IMR-90 (cell line): ENCODE measurements around the gene MEIS2. TPM values are rescaled to one million over a fixed set of nuclear protein-coding genes. Genes with fewer than 3 reads are reported as not detected.

Experiments used
- ATAC-seq: fragments of 200-7000 bp; cut with Tn5 transposase; 2 replicates; pipeline ENCODE4 v1.9.1; 2020; ENCODE audit warnings: low read depth, mild to moderate bottlenecking, moderate library complexity
- BruUV-seq: library from RNA; stranded (reverse); fragments of 400-500 nt; replicated peaks from 2 replicates; lab custom pipeline; 2021; lab: Mats Ljungman, UMichigan
- CTCF ChIA-PET: fragments of 300-600 bp; formaldehyde crosslinking; extraction: SDS; loops from one replicate; lab custom pipeline; 2021; ENCODE audit warnings: antibody characterized with exemption; lab: Yijun Ruan, JAX
- POLR2A ChIA-PET: fragments of 300-600 bp; sonication (Branson Sonifier 250); formaldehyde crosslinking; loops from one replicate; lab custom pipeline; 2022; ENCODE audit warnings: antibody characterized with exemption; ENCODE audit not compliant: unreplicated experiment; lab: Charles Lee
- DNase-seq: peaks from one replicate; pipeline ENCODE4 v3.0.0; 2013
- H2AFZ ChIP-seq: replicated peaks from 2 replicates; pipeline ENCODE3; 2013; ENCODE audit warnings: low read length, mild to moderate bottlenecking; ENCODE audit not compliant: poor library complexity
- H2AK5ac ChIP-seq: 2 replicates; pipeline ENCODE4 v1.6.1; 2013; ENCODE audit warnings: low read depth, low read length, inconsistent platforms
- H2AK9ac ChIP-seq: replicated peaks from 2 replicates; pipeline ENCODE3; 2013; ENCODE audit warnings: mild to moderate bottlenecking, low read depth, low read length, moderate library complexity; ENCODE audit not compliant: poor library complexity
- H2BK120ac ChIP-seq: 2 replicates; pipeline ENCODE4 v1.6.1; 2013; ENCODE audit warnings: low read depth, low read length, inconsistent platforms
- H2BK15ac ChIP-seq: 3 replicates; pipeline ENCODE4 v1.6.1; 2013; ENCODE audit warnings: low read depth, low read length, inconsistent platforms
- H2BK20ac ChIP-seq: 2 replicates; pipeline ENCODE4 v1.6.1; 2013; ENCODE audit warnings: low read depth, mild to moderate bottlenecking, inconsistent platforms, low read length, moderate library complexity
- H2BK5ac ChIP-seq: 2 replicates; pipeline ENCODE4 v1.6.1; 2013; ENCODE audit warnings: mild to moderate bottlenecking, low read depth, low read length, inconsistent platforms; ENCODE audit not compliant: poor library complexity, severe bottlenecking
- H3K14ac ChIP-seq: replicated peaks from 2 replicates; pipeline ENCODE4 v1.6.1; 2013; ENCODE audit warnings: low read depth, low read length, inconsistent platforms
- H3K18ac ChIP-seq: 2 replicates; pipeline ENCODE4 v1.6.1; 2013; ENCODE audit warnings: low read depth, low read length, control low read depth
- H3K23ac ChIP-seq: 2 replicates; pipeline ENCODE4 v1.6.1; 2013; ENCODE audit warnings: low read depth, low read length, inconsistent platforms
- H3K27ac ChIP-seq: 2 replicates; pipeline ENCODE4 v1.5.1; 2013; ENCODE audit warnings: mild to moderate bottlenecking, control low read depth, low read length; ENCODE audit not compliant: insufficient read depth
- H3K27me3 ChIP-seq: 2 replicates; pipeline ENCODE4 v1.6.1; 2013; ENCODE audit warnings: low read length; ENCODE audit not compliant: control insufficient read depth, insufficient read depth
- H3K36me3 ChIP-seq: 2 replicates; pipeline ENCODE4 v1.6.1; 2013; ENCODE audit warnings: low read length, mixed read lengths; ENCODE audit not compliant: control insufficient read depth, insufficient read depth
- H3K4ac ChIP-seq: 2 replicates; pipeline ENCODE4 v1.6.1; 2013; ENCODE audit warnings: low read depth, low read length, inconsistent platforms
- H3K4me1 ChIP-seq: 2 replicates; pipeline ENCODE4 v1.6.1; 2013; ENCODE audit warnings: low read length, mixed read lengths; ENCODE audit not compliant: control insufficient read depth, insufficient read depth
- H3K4me2 ChIP-seq: 2 replicates; pipeline ENCODE4 v1.6.1; 2013; ENCODE audit warnings: low read depth, mild to moderate bottlenecking, control low read depth, low read length, moderate library complexity
- H3K4me3 ChIP-seq: 2 replicates; pipeline ENCODE4 v1.5.1; 2013; ENCODE audit warnings: low read depth, mild to moderate bottlenecking, control low read depth, low read length, moderate library complexity; ENCODE audit not compliant: insufficient read depth
- H3K56ac ChIP-seq: 2 replicates; pipeline ENCODE4 v1.6.1; 2013; ENCODE audit warnings: low read length, inconsistent platforms; ENCODE audit not compliant: insufficient read depth; ENCODE audit errors: extremely low read depth
- H3K79me1 ChIP-seq, 2 experiments: 2 replicates each; pipeline ENCODE4 v1.6.1; 2013; ENCODE audit warnings: low read length in 2 of 2, inconsistent platforms in 1 of 2, low read depth in 1 of 2
- H3K9ac ChIP-seq: 2 replicates; pipeline ENCODE4 v1.6.1; 2013; ENCODE audit warnings: low read depth, low read length, control low read depth
- H3K9me1 ChIP-seq: 2 replicates; pipeline ENCODE4 v1.6.1; 2013; ENCODE audit warnings: low read length, inconsistent platforms; ENCODE audit not compliant: insufficient read depth
- H3K9me3 ChIP-seq: 2 replicates; pipeline ENCODE4 v1.6.1; 2013; ENCODE audit warnings: low read length; ENCODE audit not compliant: control insufficient read depth, insufficient read depth
- H4K20me1 ChIP-seq: 2 replicates; pipeline ENCODE4 v1.6.1; 2013; ENCODE audit warnings: low read length, inconsistent platforms; ENCODE audit not compliant: insufficient read depth
- H4K5ac ChIP-seq: 2 replicates; pipeline ENCODE4 v1.6.1; 2013; ENCODE audit warnings: mild to moderate bottlenecking, low read depth, low read length, control low read depth
- H4K8ac ChIP-seq, 2 experiments: 2 replicates each; pipeline ENCODE4 v1.6.1; 2013; ENCODE audit warnings: low read depth in 2 of 2, low read length in 2 of 2, control low read depth in 1 of 2, inconsistent platforms in 1 of 2
- H4K91ac ChIP-seq: 2 replicates; pipeline ENCODE4 v1.6.1; 2013; ENCODE audit warnings: low read depth, low read length, inconsistent platforms; ENCODE audit not compliant: insufficient read depth
- BHLHE40 ChIP-seq: fragments of 150-350 bp; IDR thresholded peaks from 2 replicates; pipeline ENCODE4 v1.6.1; 2016; ENCODE audit warnings: mild to moderate bottlenecking, low read depth, low read length
- CEBPB ChIP-seq: IDR thresholded peaks from 2 replicates; pipeline ENCODE4 v1.6.1; 2012; ENCODE audit warnings: low read depth, low read length, improper control_type of control experiment
- CHD1 ChIP-seq: IDR thresholded peaks from 2 replicates; pipeline ENCODE4 v1.6.1; 2012; ENCODE audit warnings: low read depth, low read length, improper control_type of control experiment
- ELK1 ChIP-seq: fragments of 150-350 bp; IDR thresholded peaks from 2 replicates; pipeline ENCODE4 v1.6.1; 2016; ENCODE audit warnings: low read depth, mild to moderate bottlenecking, low read length, moderate library complexity, borderline replicate concordance
- FOS ChIP-seq: fragments of 150-350 bp; IDR thresholded peaks from 2 replicates; pipeline ENCODE4 v1.6.1; 2016; ENCODE audit warnings: low read depth, low read length
- MAFK ChIP-seq: IDR thresholded peaks from 2 replicates; pipeline ENCODE4 v1.6.1; 2012; ENCODE audit warnings: low read depth, low read length, improper control_type of control experiment
- MAZ ChIP-seq: IDR thresholded peaks from 2 replicates; pipeline ENCODE4 v1.6.1; 2012; ENCODE audit warnings: low read depth, mild to moderate bottlenecking, low read length, improper control_type of control experiment, moderate library complexity, borderline replicate concordance
- MXI1 ChIP-seq: IDR thresholded peaks from 2 replicates; pipeline ENCODE4 v1.6.1; 2012; ENCODE audit warnings: low read depth, mild to moderate bottlenecking, low read length, moderate library complexity, borderline replicate concordance
- NFE2L2 ChIP-seq: fragments of 150-350 bp; IDR thresholded peaks from 2 replicates; pipeline ENCODE4 v1.6.1; 2016; ENCODE audit warnings: low read depth, mild to moderate bottlenecking, low read length
- POLR2A ChIP-seq: IDR thresholded peaks from 2 replicates; pipeline ENCODE4 v1.6.1; 2012; ENCODE audit warnings: mild to moderate bottlenecking, low read depth, low read length
- RAD21 ChIP-seq: IDR thresholded peaks from 2 replicates; pipeline ENCODE4 v1.6.1; 2012; ENCODE audit warnings: low read length, improper control_type of control experiment
- RCOR1 ChIP-seq: IDR thresholded peaks from 2 replicates; pipeline ENCODE4 v1.6.1; 2012; ENCODE audit warnings: mild to moderate bottlenecking, low read length, improper control_type of control experiment; ENCODE audit not compliant: insufficient replicate concordance
- RFX5 ChIP-seq: IDR thresholded peaks from 2 replicates; pipeline ENCODE4 v1.8.0; 2012; ENCODE audit warnings: low read depth, mild to moderate bottlenecking, low read length, moderate library complexity
- SMC3 ChIP-seq: fragments of 150-350 bp; IDR thresholded peaks from 2 replicates; pipeline ENCODE4 v1.6.1; 2016; ENCODE audit warnings: low read depth, mild to moderate bottlenecking, antibody characterized with exemption, low read length, moderate library complexity
- WGBS, 2 experiments: methylation state at CpG; one replicate each; pipeline versions ENCODE4 v1.1.5 to v1.1.7; 2013; ENCODE audit warnings: missing lambda C conversion rate in 2 of 2; ENCODE audit not compliant: insufficient read length in 1 of 2; ENCODE audit errors: extremely low coverage in 2 of 2; 5-methylcytosine and 5-hydroxymethylcytosine counted together
- dilution Hi-C: fragments of 300-500 bp; cut with HindIII; formaldehyde crosslinking; loops from one replicate; pipeline ENCODE4 v1.14.3; 2018; ENCODE audit warnings: low sequenced_read_pairs; ENCODE audit not compliant: unreplicated experiment
- in situ Hi-C: fragments of 300-500 bp; cut with MboI; formaldehyde crosslinking; loops from 3 replicates; pipeline ENCODE4 v1.14.3; 2019; ENCODE audit warnings: low sequenced_read_pairs, inconsistent platforms, mixed read lengths
- intact Hi-C: fragments of 100-400 bp; cut with micrococcal nuclease; formaldehyde crosslinking; loops from 2 replicates; pipeline ENCODE4 v1.10.0; 2022
- polyA plus RNA-seq, 3 experiments: library from polyadenylated mRNA; depleted of rRNA; stranded (reverse); fragments of >200 nt; gene quantifications; 2 replicates each; pipeline ENCODE4 v1.2.3, GENCODE V29; 2012; ENCODE audit warnings: low replicate concordance in 1 of 3
- total RNA-seq: library from RNA; depleted of rRNA; stranded (reverse); fragments of >200 nt; gene quantifications from 2 replicates; pipeline ENCODE4 v1.2.3, GENCODE V29; 2012
- TF ChIP-seq, protein P1 (sequence below): fragments of 150-350 bp; IDR thresholded peaks from 2 replicates; pipeline ENCODE4 v1.6.1; 2017; ENCODE audit warnings: mild to moderate bottlenecking, antibody characterized with exemption, low read length, low read depth
- TF ChIP-seq, protein P2 (sequence below): conservative IDR thresholded peaks from 2 replicates; pipeline ENCODE4 v1.5.1; 2012; ENCODE audit warnings: mild to moderate bottlenecking, low read depth, low read length, improper control_type of control experiment

The MEIS2 gene
- total and polyA plus RNA-seq, 2 of the 4 experiments (the other 2 are of a cell fraction), result 70.1 to 71.3 TPM

GRCh38 chr15:37117030-37117429 lies 16.7 kb upstream of the MEIS2 start:
- H3K9me1 ChIP-seq, result peaks cover 3% of the 10 kb centered on the region; the same call in 1 of the 2 replicates
- H3K14ac ChIP-seq, result no peak overlapping the region
- H3K56ac ChIP-seq, result no peak overlapping the region
- H4K91ac ChIP-seq, result no peak overlapping the region
- peak overlapping the region; percentile 72 for H2BK5ac ChIP-seq
- peak overlapping the region; percentile 32; the same call in 1 of the 2 replicates for H4K5ac ChIP-seq
- H3K4me3 ChIP-seq, result no peak overlapping the region
- no peak overlapping the region for H3K4me2 ChIP-seq
- TF ChIP-seq RAD21 (no peak), SMC3 (no peak), POLR2A (no peak), CHD1 (no peak), MAZ (no peak), ELK1 (no peak), RCOR1 (no peak), CEBPB (no peak), NFE2L2 (no peak), MAFK (no peak), FOS (no peak), RFX5 (no peak), BHLHE40 (no peak), MXI1 (no peak)
- TF ChIP-seq, protein P1, sequence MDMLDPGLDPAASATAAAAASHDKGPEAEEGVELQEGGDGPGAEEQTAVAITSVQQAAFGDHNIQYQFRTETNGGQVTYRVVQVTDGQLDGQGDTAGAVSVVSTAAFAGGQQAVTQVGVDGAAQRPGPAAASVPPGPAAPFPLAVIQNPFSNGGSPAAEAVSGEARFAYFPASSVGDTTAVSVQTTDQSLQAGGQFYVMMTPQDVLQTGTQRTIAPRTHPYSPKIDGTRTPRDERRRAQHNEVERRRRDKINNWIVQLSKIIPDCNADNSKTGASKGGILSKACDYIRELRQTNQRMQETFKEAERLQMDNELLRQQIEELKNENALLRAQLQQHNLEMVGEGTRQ, result no peak
- TF ChIP-seq, protein P2, sequence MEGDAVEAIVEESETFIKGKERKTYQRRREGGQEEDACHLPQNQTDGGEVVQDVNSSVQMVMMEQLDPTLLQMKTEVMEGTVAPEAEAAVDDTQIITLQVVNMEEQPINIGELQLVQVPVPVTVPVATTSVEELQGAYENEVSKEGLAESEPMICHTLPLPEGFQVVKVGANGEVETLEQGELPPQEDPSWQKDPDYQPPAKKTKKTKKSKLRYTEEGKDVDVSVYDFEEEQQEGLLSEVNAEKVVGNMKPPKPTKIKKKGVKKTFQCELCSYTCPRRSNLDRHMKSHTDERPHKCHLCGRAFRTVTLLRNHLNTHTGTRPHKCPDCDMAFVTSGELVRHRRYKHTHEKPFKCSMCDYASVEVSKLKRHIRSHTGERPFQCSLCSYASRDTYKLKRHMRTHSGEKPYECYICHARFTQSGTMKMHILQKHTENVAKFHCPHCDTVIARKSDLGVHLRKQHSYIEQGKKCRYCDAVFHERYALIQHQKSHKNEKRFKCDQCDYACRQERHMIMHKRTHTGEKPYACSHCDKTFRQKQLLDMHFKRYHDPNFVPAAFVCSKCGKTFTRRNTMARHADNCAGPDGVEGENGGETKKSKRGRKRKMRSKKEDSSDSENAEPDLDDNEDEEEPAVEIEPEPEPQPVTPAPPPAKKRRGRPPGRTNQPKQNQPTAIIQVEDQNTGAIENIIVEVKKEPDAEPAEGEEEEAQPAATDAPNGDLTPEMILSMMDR, result no peak
- no peak overlapping the region; the same call in 1 of the 2 replicates for H3K4ac ChIP-seq
- DNase-seq (no peak), ATAC-seq (peak; percentile 53)
- no peaks in the 10 kb centered on the region for H3K9me3 ChIP-seq
- no peak overlapping the region for H2BK15ac ChIP-seq
- no peak overlapping the region for H2BK20ac ChIP-seq
- POLR2A ChIA-PET, result no interaction called here
- no peaks in the 10 kb centered on the region for H3K4me1 ChIP-seq
- no peaks in the 10 kb centered on the region for H3K27me3 ChIP-seq
- WGBS, 2 experiments, result no CpG with 5 or more reads among the region's 1 CpG
- no peaks in the 10 kb centered on the region for H3K79me1 ChIP-seq
- H2BK120ac ChIP-seq, result no peak overlapping the region
- no peak overlapping the region for H2AK5ac ChIP-seq
- H4K20me1 ChIP-seq, result no peaks in the 10 kb centered on the region
- no TSS peak for BruUV-seq
- peak overlapping the region; percentile 43; the same call in 1 of the 2 replicates for H3K18ac ChIP-seq
- no peak overlapping the region for H2AK9ac ChIP-seq
- intact Hi-C loops (no loop called here), dilution Hi-C loops (no loop called here), in situ Hi-C loops (no loop called here)
- H3K23ac ChIP-seq, result peak overlapping the region; percentile 7; the same call in 1 of the 2 replicates
- no peak overlapping the region for H2AFZ ChIP-seq
- no peak overlapping the region for H3K9ac ChIP-seq
- CTCF ChIA-PET, result no interaction called here
- H3K27ac ChIP-seq, result peak overlapping the region; percentile 29; the same call in 1 of the 2 replicates
- H4K8ac ChIP-seq, result peak overlapping the region in 1 of 2 experiments; percentile 55; a peak in 1 of 4 replicates
- H3K36me3 ChIP-seq, result no peaks in the 10 kb centered on the region
